K562 (cell line): ENCODE results near the gene FUT4. TPM values are rescaled to one million over a fixed set of nuclear protein-coding genes. Genes with fewer than 3 reads are reported as not detected.

Source experiments
- ATAC-seq: fragments of 200-7000 bp; cut with Tn5 transposase; 3 replicates; pipeline ENCODE4 v1.9.1; 2020; ENCODE audit warnings: moderate library complexity
- BruUV-seq: library from RNA; stranded (reverse); fragments of 400-500 nt; replicated peaks from 2 replicates; lab custom pipeline; 2021; lab: Mats Ljungman, UMichigan
- CTCF ChIA-PET: fragments of 300-600 bp; formaldehyde crosslinking; extraction: SDS; loops from one replicate; lab custom pipeline; 2021; ENCODE audit warnings: low intra/inter-chr PET ratio; lab: Yijun Ruan, JAX
- POLR2A ChIA-PET: fragments of 300-600, 350-650 bp; sonication (Branson Sonifier 250); formaldehyde crosslinking; extraction: SDS; loops from one replicate; lab custom pipeline; 2021; ENCODE audit warnings: antibody characterized with exemption, inconsistent platforms; lab: Yijun Ruan, JAX
- DNase-seq, 4 experiments: peaks; one replicate each; pipeline versions ENCODE4 v3.0.0 to v3.0.0-alpha.2; 2011 to 2018; ENCODE audit warnings: low spot score in 3 of 4, mixed read lengths in 3 of 4; ENCODE audit errors: extremely low read depth in 1 of 4
- FAIRE-seq: peaks from 2 replicates; lab custom pipeline; 2011; peaks lifted over from hg19 to GRCh38; lab: Jason Lieb, UNC
- H2AFZ ChIP-seq: 2 replicates; pipeline ENCODE4 v1.6.0; 2011; ENCODE audit warnings: low read depth, low read length, control low read depth, inconsistent platforms
- H3K27ac ChIP-seq: fragments of 200-600 bp; 3 replicates; pipeline ENCODE4 v1.8.0; 2011; ENCODE audit warnings: low read depth, mild to moderate bottlenecking, control low read depth, inconsistent platforms, low read length, moderate library complexity, mixed read lengths; ENCODE audit errors: extremely low read depth
- H3K27me3 ChIP-seq, 2 experiments: fragments of 300-600 bp in 1 of 2; 2 replicates in 1 of 2; 3 replicates in 1 of 2; pipeline versions ENCODE4 v1.6.0 to v1.8.0; 2011; ENCODE audit warnings: inconsistent platforms in 2 of 2, low read length in 2 of 2, mild to moderate bottlenecking in 1 of 2, mixed read lengths in 1 of 2, moderate library complexity in 1 of 2; ENCODE audit not compliant: control insufficient read depth in 2 of 2, insufficient read depth in 2 of 2
- H3K36me3 ChIP-seq: fragments of 300-600 bp; 3 replicates; pipeline ENCODE4 v1.8.0; 2011; ENCODE audit warnings: mild to moderate bottlenecking, low read length, inconsistent platforms; ENCODE audit not compliant: control insufficient read depth, insufficient read depth
- H3K4me1 ChIP-seq, 2 experiments: fragments of 200-600 bp in 1 of 2; replicated peaks in 1 of 2; 2 replicates in 1 of 2; 3 replicates in 1 of 2; pipeline versions ENCODE4 v1.5.1 to v1.8.0; 2011; ENCODE audit warnings: inconsistent platforms in 2 of 2, low read length in 2 of 2, mild to moderate bottlenecking in 1 of 2, mixed read lengths in 1 of 2, moderate library complexity in 1 of 2; ENCODE audit not compliant: control insufficient read depth in 2 of 2, insufficient read depth in 2 of 2
- H3K4me2 ChIP-seq: 2 replicates; pipeline ENCODE4 v1.6.1; 2011; ENCODE audit warnings: low read length, control low read depth, inconsistent platforms, mixed read lengths; ENCODE audit not compliant: insufficient read depth
- H3K4me3 ChIP-seq: fragments of 200-600 bp; sonication (generic), shearing (Covaris generic); 2 replicates; pipeline ENCODE4 v1.5.1; 2016; ENCODE audit warnings: control low read depth, inconsistent platforms
- H3K79me2 ChIP-seq: fragments of 200-600 bp; 3 replicates; pipeline ENCODE4 v1.8.0; 2011; ENCODE audit warnings: low read length, inconsistent platforms; ENCODE audit not compliant: control insufficient read depth, insufficient read depth
- H3K9ac ChIP-seq, 2 experiments: 2 replicates each; pipeline versions ENCODE4 v1.6.0 to v1.6.1; 2011; ENCODE audit warnings: low read depth in 2 of 2, low read length in 2 of 2, control low read depth in 1 of 2, inconsistent platforms in 1 of 2, mild to moderate bottlenecking in 1 of 2, mixed read lengths in 1 of 2; ENCODE audit not compliant: insufficient read depth in 1 of 2
- H3K9me1 ChIP-seq: one replicate; pipeline ENCODE4 v1.6.0; 2011; ENCODE audit warnings: inconsistent platforms, mild to moderate bottlenecking, low read length, moderate library complexity; ENCODE audit not compliant: control insufficient read depth, insufficient read depth
- H3K9me3 ChIP-seq: replicated peaks from 2 replicates; pipeline ENCODE4 v1.5.1; 2011; ENCODE audit warnings: low read depth, low read length, inconsistent platforms; ENCODE audit not compliant: control insufficient read depth, insufficient read depth
- H4K20me1 ChIP-seq: replicated peaks from 2 replicates; pipeline ENCODE4 v1.6.1; 2011; ENCODE audit warnings: low read length, inconsistent platforms, mixed read lengths; ENCODE audit not compliant: control insufficient read depth, insufficient read depth
- MCM2 ChIP-seq: fragments of 450-650 bp; IDR thresholded peaks from 2 replicates; pipeline ENCODE4 v1.6.1; 2017; ENCODE audit warnings: low read depth, mild to moderate bottlenecking
- MTA3 ChIP-seq: fragments of 450-650 bp; formaldehyde crosslinking; IDR thresholded peaks from 2 replicates; pipeline ENCODE4 v1.6.1; 2017; ENCODE audit warnings: mild to moderate bottlenecking, borderline replicate concordance
- POU5F1 ChIP-seq: fragments of 150-350 bp; IDR thresholded peaks from 2 replicates; pipeline ENCODE4 v1.6.1; 2014; ENCODE audit warnings: borderline replicate concordance, low read length, low read depth, mild to moderate bottlenecking; ENCODE audit not compliant: partially characterized antibody
- RBM17 ChIP-seq: fragments of 200-400 bp; formaldehyde crosslinking; IDR thresholded peaks from 2 replicates; pipeline ENCODE4 v1.6.1; 2017; ENCODE audit warnings: low read depth, mild to moderate bottlenecking, low read length, borderline replicate concordance
- SFPQ ChIP-seq: fragments of 200-400 bp; formaldehyde crosslinking; IDR thresholded peaks from 2 replicates; pipeline ENCODE4 v1.6.1; 2017; ENCODE audit warnings: mild to moderate bottlenecking, low read depth, low read length, moderate library complexity
- SRSF1 ChIP-seq: fragments of 200-400 bp; formaldehyde crosslinking; IDR thresholded peaks from 2 replicates; pipeline ENCODE4 v1.6.1; 2017; ENCODE audit warnings: mild to moderate bottlenecking, low read depth, low read length, moderate library complexity
- ZNF282 ChIP-seq: sonication (generic); formaldehyde crosslinking; IDR thresholded peaks from 2 replicates; pipeline ENCODE4 v1.8.1; 2023; ENCODE audit warnings: missing genetic modification reagents
- ZNF407 ChIP-seq: fragments of 450-650 bp; IDR thresholded peaks from 2 replicates; pipeline ENCODE4 v1.6.1; 2016; ENCODE audit warnings: low read depth
- ZSCAN29 ChIP-seq: fragments of 450-650 bp; IDR thresholded peaks from 2 replicates; pipeline ENCODE4 v1.6.1; 2017
- WGBS: fragments of 100-300 bp; shearing (Covaris generic); methylation state at CpG from one replicate; pipeline ENCODE4 v1.1.6; 2016; ENCODE audit warnings: low coverage, mixed read lengths; ENCODE audit not compliant: insufficient coverage; ENCODE audit errors: missing lambda C conversion rate; 5-methylcytosine and 5-hydroxymethylcytosine counted together
- in situ Hi-C: fragments of 300-500 bp; cut with MboI; formaldehyde crosslinking; loops from 4 replicates; pipeline ENCODE4 v1.15.0; 2018; ENCODE audit warnings: inconsistent platforms, mixed read lengths
- intact Hi-C: fragments of 100-400 bp; cut with micrococcal nuclease; formaldehyde crosslinking; loops from 2 replicates; pipeline ENCODE4 v1.14.2; 2022
- polyA plus RNA-seq, 8 experiments: library from polyadenylated mRNA; depleted of rRNA in 4 of 8; stranded (reverse) in 5 of 8; unstranded in 3 of 8; fragments of >200 nt; fragmentation: Nextera tagmentation in 2 of 8; fragmentation: Illumina TruSeq in 1 of 8; extraction: Ambion mirVana in 2 of 8; extraction: Trizol in 1 of 8; gene quantifications; 2 replicates each; pipeline versions ENCODE4 v1.2.1 to v1.2.3, GENCODE V29; 2011 to 2014; ENCODE audit warnings: inconsistent platforms in 1 of 8, missing spikeins in 1 of 8
- total RNA-seq, 7 experiments: library from RNA; depleted of rRNA in 6 of 7; stranded (reverse); fragments of >200 nt in 6 of 7; fragmentation: Illumina TruSeq in 2 of 7; extraction: Trizol in 2 of 7; gene quantifications; 2 replicates each; pipeline versions ENCODE4 v1.2.1 to v1.2.3, GENCODE V29; 2011 to 2021; ENCODE audit warnings: low replicate concordance in 1 of 7
- TF ChIP-seq, protein P1 (sequence below): fragments of 450-650 bp; conservative IDR thresholded peaks from 2 replicates; pipeline ENCODE4 v1.6.1; 2016; ENCODE audit warnings: missing genetic modification characterization, low read depth, mild to moderate bottlenecking, missing compliant biosample characterization, moderate library complexity
- TF ChIP-seq, protein P2 (sequence below): sonication (generic); IDR thresholded peaks from 2 replicates; pipeline ENCODE4 v1.6.1; 2016

The FUT4 gene
- total and polyA plus RNA-seq, 9 of the 15 experiments (the other 6 are each of a cell fraction or from before 2014, with no cell fraction given), result 1.1 to 8.9 (median 5.5) TPM

DNA sequence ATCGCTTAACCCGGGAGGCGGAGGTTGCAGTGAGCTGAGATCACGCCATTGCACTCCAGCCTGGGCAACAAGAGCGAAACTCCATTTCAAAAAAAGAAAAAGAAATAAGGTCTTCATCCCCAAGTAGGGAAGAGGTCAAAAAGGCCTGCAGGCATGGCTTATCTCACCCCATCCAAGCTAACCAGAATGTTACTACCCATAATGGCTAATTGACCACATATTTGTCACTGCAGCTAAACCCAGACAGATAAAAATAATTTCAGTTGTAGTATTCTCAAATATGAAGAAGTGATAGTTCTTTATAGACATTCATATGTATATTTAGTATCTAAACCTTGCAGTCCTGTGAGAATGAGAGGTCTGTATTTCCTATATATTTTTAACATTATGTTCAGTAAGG is 41.3 kb downstream of the FUT4 start:
- Histone ChIP-seq H4K20me1 (no peaks in the 10 kb centered on the region), H3K9ac (no peak overlapping the region), H3K4me3 (no peak overlapping the region), H3K4me1 (no peaks in the 10 kb centered on the region), H3K9me1 (no peaks in the 10 kb centered on the region), H3K27me3 (no peaks in the 10 kb centered on the region; a peak in 1 of 5 replicates), H3K4me2 (no peak overlapping the region), H3K27ac (no peak overlapping the region), H3K9me3 (no peaks in the 10 kb centered on the region), H3K79me2 (no peaks in the 10 kb centered on the region), H3K36me3 (peaks cover 6% of the 10 kb centered on the region; the same call in 2 of the 3 replicates), H2AFZ (no peak overlapping the region)
- ATAC-seq, result no peak
- in situ Hi-C loops, result no loop called here
- no peak for DNase-seq
- ChIA-PET POLR2A (no interaction called here), CTCF (no interaction called here)
- intact Hi-C loops, result no loop called here
- BruUV-seq, result no TSS peak
- no peak for FAIRE-seq
- WGBS, result 29% methylated on average over 5 of the region's 5 CpGs
- TF ChIP-seq POU5F1 (no peak), ZNF282 (CRISPR knock-in tag) (no peak), MCM2 (no peak), SFPQ (no peak), MTA3 (no peak), ZSCAN29 (no peak), SRSF1 (no peak), ZNF407 (no peak), RBM17 (no peak)
- TF ChIP-seq, protein P1, sequence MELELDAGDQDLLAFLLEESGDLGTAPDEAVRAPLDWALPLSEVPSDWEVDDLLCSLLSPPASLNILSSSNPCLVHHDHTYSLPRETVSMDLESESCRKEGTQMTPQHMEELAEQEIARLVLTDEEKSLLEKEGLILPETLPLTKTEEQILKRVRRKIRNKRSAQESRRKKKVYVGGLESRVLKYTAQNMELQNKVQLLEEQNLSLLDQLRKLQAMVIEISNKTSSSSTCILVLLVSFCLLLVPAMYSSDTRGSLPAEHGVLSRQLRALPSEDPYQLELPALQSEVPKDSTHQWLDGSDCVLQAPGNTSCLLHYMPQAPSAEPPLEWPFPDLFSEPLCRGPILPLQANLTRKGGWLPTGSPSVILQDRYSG (tag), result no peak
- TF ChIP-seq, protein P2, sequence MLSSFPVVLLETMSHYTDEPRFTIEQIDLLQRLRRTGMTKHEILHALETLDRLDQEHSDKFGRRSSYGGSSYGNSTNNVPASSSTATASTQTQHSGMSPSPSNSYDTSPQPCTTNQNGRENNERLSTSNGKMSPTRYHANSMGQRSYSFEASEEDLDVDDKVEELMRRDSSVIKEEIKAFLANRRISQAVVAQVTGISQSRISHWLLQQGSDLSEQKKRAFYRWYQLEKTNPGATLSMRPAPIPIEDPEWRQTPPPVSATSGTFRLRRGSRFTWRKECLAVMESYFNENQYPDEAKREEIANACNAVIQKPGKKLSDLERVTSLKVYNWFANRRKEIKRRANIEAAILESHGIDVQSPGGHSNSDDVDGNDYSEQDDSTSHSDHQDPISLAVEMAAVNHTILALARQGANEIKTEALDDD, result 0 out of 2 replicates have a peak, but pooled peaks have one; percentile 38
